ENCODE measurements around the gene STOML3.

- no peak for TF ChIP-seq CTCF (IDR thresholded peaks at IDR 0.05)
- TF ChIP-seq POLR2A (IDR thresholded peaks at IDR 0.05): no peak
Observed at GRCh38 chr13:38993381-38993780, 2.8 kb upstream of the STOML3 start.

Data from esophagus squamous epithelium (tissue), 4 donors.